NCI-H1417 treated with DMSO at 0.1 percent for 48 hours (cell line): Measurements from ENCODE around the gene RFX2.

ENCODE experiments used
- DNase-seq: peaks from one replicate; lab custom pipeline; 2025; lab: John Stamatoyannopoulos, UW

The RFX2 gene

DNA sequence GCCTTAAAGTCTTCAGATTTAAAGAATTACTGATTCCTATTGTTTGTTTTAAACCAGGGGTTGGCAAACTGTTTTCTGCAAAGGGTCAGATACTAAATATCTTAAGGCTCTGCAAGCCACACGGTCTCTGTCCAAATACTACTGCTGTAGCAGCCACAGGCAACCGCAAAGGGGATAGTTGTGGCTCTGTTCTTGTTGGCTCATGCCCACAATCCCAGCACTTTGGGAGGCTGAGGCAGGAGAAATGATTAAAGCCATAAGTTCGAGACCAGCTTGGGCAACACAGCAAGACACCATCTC lies 154.7 kb downstream of the RFX2 start:
- DNase-seq = no peak

DNA sequence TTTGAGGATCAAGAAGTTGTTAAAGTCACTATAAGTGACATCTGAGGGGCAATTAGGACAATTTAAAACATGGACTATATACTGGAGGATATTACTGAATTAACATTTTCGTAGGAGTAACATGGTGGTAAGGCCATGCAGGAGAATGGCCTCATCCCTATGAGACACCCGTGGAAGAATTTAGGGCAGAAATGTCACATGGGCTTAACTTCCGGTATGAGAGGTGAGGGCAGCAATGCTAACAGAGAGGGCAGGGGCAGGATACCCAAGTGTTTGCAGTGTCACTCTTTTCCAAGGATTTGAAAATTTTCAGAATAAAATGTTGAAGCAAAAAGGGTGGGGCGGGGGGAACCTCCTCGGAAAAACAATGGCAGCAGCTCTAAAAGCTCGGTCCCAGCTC lies 156.0 kb downstream of the RFX2 start:
- DNase-seq = no peak

DNA sequence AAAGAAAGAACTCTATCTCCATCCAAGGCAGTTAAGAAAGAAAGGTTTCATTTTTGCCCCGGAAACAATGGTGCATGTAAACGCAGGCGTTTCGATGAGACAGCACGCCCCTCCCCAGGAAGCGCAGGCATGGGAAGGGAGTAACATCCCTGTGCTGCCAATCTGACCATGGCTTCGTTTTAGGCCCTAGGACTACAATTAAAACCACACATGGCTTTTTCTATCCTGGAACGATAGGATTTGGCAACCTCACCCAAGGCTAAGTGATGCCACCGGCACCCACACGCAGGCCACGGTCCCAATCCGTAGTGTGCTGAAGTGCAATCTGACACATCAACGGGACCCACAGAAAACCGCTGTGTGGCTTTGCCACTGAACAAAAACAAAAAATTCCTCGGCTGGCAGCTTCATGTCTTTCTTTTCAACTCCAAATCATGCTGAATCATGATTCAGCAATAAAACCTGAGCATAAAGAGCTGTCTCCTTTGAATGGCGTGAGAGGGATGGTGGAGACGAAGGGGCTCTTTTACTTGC lies 156.6 kb downstream of the RFX2 start:
- DNase-seq = no peak

DNA sequence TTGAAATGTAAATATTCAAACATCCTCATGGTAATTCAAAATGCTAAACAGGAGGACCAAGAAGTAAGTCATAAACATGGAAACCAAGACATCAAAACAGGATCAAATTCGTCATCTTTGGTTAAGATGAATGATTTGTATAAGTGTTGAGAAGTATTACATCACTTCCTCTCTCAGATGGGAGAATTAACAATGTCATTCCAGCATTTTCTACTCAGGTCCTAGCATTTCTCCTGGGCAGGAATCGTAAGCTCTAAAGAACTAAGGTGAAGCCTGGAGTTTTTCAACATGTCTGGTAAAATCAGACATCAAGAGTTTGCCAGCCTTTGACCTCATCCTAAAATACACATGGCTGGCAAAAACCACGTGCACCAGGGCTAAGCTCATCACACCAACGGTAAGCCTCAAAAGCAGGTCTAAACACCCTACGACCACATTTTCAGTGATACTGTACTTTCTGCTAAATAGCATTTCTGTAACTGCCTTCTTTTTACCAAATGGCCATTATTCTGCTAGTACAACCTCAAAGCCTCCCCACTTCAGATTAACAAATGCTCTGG lies 157.2 kb downstream of the RFX2 start:
- DNase-seq = no peak

DNA sequence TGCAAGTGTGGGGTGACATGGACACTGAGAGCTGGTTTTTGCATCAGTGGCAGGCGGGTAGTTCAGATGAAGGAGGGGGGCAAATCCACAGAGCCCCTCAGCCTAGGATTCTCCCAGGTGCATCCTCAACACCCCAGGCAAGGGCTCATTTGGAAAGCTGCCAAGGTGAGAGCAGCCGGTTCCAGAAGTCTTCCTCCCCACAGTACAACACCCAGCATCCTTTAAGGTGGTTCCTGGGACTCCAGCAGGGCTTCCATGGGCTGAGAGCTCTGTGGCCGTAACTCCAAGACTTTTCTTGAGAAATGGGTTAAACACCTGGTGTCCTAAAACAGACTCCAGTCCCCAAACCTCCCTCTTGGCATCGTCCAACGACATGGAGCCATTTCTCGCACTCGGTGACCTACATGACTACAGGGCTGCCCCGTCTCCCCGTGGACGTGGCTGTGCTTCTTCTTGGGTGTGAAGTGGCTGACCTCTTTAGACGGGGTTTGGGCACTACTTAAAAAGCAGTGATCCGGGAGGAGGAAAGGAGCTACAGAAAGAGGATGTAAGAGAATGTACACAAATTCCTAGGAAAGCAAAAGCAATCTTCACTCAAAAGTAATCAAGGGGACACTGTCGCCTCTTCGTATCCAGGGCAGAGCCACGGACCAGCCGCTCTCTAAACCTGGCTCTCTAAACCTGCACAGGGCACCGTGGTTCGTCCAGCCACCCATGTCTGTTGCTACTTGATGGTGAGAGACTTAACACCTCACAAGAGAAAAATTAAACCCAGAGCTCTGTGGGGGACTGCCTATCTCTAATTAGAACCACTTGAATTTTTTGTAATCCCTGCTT lies 157.9 kb downstream of the RFX2 start:
- DNase-seq = no peak

DNA sequence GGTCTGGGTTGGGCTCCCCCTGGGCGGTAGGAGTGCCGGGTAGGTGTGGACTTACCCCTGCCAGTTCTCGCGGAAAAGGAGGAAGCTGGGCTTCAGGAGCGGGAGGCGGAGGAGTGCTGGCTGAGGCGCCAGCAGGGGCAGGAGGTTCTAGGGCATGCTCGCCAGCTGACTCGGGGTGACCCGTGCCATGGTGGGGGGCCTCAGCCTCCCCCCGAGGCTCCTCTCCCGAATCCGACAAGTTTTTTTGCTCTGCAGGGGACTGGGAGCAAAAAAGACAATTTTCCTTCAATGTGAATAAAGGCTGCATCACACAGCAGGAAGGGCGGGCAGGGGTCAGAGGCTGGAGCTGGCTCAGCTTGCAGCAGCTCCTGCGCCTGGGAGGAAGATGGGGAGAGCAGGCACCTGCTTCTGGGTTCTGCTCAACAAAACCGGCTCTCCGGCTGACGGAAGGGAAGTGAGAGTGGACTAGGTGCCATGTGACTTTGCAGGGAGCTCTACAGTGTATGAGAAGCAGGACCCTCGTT lies 158.9 kb downstream of the RFX2 start:
- no peak for DNase-seq

DNA sequence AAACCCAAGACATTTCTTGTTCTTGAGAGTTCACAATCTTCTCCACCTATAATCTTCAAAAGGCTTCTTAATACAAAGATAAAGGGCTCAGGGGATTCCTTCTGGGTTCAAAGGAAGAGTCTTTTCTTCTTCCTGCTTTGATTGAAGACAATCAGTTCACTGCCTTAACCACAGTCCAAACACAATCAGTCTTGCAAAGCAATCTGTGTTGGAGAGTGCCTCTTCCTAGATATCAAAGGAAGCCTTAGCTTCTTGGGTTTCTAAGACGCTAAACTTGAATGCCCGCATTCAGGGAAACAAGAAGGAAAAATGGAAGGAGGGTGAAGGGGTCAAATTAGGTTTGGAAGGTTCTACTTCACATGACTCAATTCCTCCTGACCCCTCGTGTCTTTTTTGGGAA lies 159.6 kb downstream of the RFX2 start:
- no peak for DNase-seq

DNA sequence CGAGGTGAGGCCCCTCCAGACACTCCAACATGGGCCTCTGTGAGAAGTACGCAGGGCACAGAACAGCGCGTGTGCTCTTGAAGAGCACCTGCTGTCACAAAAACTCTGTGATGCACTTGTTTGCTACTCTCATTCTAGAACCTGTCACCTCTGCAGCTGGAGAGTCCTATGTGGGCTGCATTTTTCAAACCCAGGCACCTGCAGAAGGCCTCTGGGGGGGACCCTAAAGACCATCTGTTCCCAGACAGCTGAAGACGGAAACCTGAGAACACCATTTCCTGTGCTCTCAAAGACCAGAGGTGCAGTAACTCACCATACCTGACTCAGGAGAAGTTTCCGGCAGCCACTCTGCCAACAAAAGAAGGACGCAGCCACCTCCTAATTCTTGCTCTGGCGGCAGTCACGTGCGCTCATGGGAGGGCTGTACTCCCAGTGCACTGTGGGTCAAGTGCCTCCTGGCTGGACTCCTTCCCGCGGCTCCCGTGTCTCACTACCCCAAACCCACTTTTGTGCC lies 160.5 kb downstream of the RFX2 start:
- DNase-seq = peak; percentile 35

DNA sequence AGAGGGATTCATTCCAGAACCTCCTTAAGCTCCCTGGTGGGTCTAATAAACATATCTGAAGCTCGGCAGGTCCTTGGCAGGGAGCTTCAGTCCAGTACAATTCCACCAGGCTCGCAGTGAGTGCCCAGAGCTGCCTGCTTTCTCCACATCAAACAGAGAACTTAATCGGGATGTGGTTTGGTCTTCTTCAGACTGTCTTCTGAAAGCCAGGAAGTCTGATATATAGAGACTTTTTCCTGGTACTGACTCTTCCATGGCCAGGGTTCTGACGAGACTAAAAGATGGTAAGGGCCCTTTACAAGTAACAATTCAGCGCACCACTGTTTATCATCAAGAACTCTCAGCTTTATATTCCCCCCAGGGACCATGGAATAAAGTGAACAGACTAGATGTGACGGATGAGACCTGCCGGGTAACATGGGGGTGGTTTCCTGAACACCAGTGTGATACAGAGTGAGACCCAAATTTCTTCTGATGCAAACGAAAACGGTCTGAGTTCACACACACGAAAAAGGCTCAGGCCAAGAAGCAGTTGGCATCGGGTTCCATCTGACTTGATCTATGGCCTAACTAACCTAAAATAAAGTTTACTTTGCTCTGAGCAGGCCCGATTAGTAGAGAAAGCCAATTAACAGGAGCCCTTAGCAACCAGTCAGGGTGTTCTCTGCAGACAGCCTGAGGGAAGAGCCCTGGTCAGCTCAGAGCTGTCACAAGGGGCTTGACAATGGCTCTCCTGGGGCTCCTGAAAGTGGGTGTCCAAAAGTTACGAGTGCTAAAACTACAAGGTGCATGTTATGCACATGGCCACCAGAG lies 161.3 kb downstream of the RFX2 start:
- no peak for DNase-seq

DNA sequence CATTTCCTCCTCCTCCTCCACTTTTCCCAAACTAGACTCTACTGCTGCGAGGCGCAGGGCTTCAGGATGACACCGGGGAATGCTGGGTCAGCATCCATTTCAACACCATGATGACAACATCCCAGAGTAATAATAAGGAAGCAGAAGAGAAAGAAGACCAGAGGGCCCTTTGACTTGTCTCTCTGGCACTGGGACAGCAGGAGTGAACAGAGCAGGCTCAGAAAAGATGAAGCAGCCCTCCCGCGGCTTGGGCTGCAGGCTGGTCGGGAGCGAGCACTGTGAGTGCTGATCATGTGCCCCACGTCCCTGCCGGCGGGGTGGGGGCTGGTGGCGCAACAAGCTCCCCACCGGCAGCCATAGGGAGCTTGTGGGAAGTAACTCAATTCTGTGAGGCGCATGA lies 162.9 kb downstream of the RFX2 start:
- DNase-seq = no peak

DNA sequence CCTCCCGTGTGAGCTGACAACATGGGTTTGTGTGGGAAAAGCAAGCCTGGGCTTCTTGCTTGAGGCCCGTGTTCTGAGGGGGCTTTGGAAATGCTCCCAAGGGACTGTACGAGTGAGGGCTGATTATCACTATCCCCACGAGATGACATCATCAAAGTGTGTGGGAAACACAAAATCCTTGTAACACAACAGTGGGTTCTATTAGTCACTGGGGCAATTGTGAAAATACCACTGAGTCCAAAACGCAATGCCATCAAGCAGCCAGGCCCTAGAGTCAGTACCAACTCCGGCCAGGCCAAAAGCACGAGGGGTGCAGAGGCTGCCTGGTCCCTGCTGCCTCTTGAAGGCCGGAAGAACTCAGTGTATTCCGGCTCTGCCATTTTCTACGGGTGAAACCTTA lies 166.7 kb downstream of the RFX2 start:
- DNase-seq = no peak
